H1 (cell line): ENCODE measurements around the gene SLC1A2. TPM values are rescaled to one million over a fixed set of nuclear protein-coding genes. Genes with fewer than 3 reads are reported as not detected.

Experiments
- CTCF ChIA-PET: fragments of 300-600 bp; sonication (Branson Sonifier 250); formaldehyde crosslinking; loops from one replicate; lab custom pipeline; 2021; ENCODE audit not compliant: partially characterized antibody; lab: Charles Lee
- POLR2A ChIA-PET: fragments of 300-600 bp; sonication (Branson Sonifier 250); formaldehyde crosslinking; loops from one replicate; lab custom pipeline; 2021; ENCODE audit warnings: inconsistent platforms; ENCODE audit not compliant: partially characterized antibody; lab: Charles Lee
- DNase-seq, 2 experiments: peaks; one replicate each; pipeline versions ENCODE4 v3.0.0 to v3.0.0-alpha.2; 2010 to 2022; ENCODE audit warnings: low spot score in 2 of 2, low read depth in 1 of 2, mixed read lengths in 1 of 2
- FAIRE-seq: peaks from 2 replicates; lab custom pipeline; 2011; peaks lifted over from hg19 to GRCh38; lab: Jason Lieb, UNC
- H2AFZ ChIP-seq: 2 replicates; pipeline ENCODE4 v1.8.1; 2012; ENCODE audit warnings: low read length, inconsistent platforms
- H2AK5ac ChIP-seq: 2 replicates; pipeline ENCODE4 v1.6.1; 2013; ENCODE audit warnings: low read depth, low read length
- H2BK120ac ChIP-seq: replicated peaks from 2 replicates; pipeline ENCODE3; 2013; ENCODE audit warnings: low read depth, low read length, inconsistent platforms
- H2BK12ac ChIP-seq: 2 replicates; pipeline ENCODE4 v1.6.1; 2013; ENCODE audit warnings: low read depth, low read length
- H2BK15ac ChIP-seq: 2 replicates; pipeline ENCODE4 v1.6.1; 2013; ENCODE audit warnings: low read length
- H2BK20ac ChIP-seq: 2 replicates; pipeline ENCODE4 v1.6.1; 2013; ENCODE audit warnings: low read length
- H2BK5ac ChIP-seq: 2 replicates; pipeline ENCODE4 v1.6.1; 2013; ENCODE audit warnings: low read depth, low read length
- H3K14ac ChIP-seq: 2 replicates; pipeline ENCODE4 v1.6.1; 2013; ENCODE audit warnings: inconsistent platforms; ENCODE audit not compliant: insufficient read length
- H3K18ac ChIP-seq: 2 replicates; pipeline ENCODE4 v1.6.1; 2013; ENCODE audit warnings: low read length; ENCODE audit errors: extremely low read depth
- H3K23ac ChIP-seq: 2 replicates; pipeline ENCODE4 v1.6.1; 2013; ENCODE audit warnings: inconsistent platforms; ENCODE audit not compliant: insufficient read length
- H3K23me2 ChIP-seq: 2 replicates; pipeline ENCODE4 v1.6.1; 2013; ENCODE audit warnings: low read depth, low read length
- H3K27ac ChIP-seq: 2 replicates; pipeline ENCODE4 v1.6.1; 2011; ENCODE audit warnings: low read depth, low read length, inconsistent platforms
- H3K27me3 ChIP-seq, 4 experiments: replicated peaks in 1 of 4; 1 replicate in 1 of 4; 2 replicates in 3 of 4; pipeline versions ENCODE4 v1.6.1 to v1.8.1; 2011 to 2013; ENCODE audit warnings: low read length in 3 of 4, mild to moderate bottlenecking in 3 of 4, inconsistent platforms in 2 of 4, mixed read lengths in 2 of 4, moderate library complexity in 1 of 4; ENCODE audit not compliant: control insufficient read depth in 3 of 4, insufficient read depth in 3 of 4; ENCODE audit errors: extremely low read depth in 1 of 4
- H3K36me3 ChIP-seq, 4 experiments: 2 replicates each; pipeline versions ENCODE4 v1.6.1 to v1.8.1; 2011 to 2013; ENCODE audit warnings: mild to moderate bottlenecking in 4 of 4, low read length in 3 of 4, moderate library complexity in 2 of 4, control low read depth in 1 of 4, inconsistent platforms in 1 of 4; ENCODE audit not compliant: insufficient read depth in 4 of 4, control insufficient read depth in 2 of 4
- H3K4ac ChIP-seq: replicated peaks from 2 replicates; pipeline ENCODE3; 2013; ENCODE audit warnings: low read length, low read depth, mixed read lengths, inconsistent platforms; ENCODE audit not compliant: insufficient read length
- H3K4me1 ChIP-seq, 4 experiments: replicated peaks in 1 of 4; 1 replicate in 1 of 4; 2 replicates in 3 of 4; pipeline versions ENCODE4 v1.6.1 to v1.8.1; 2011 to 2013; ENCODE audit warnings: low read length in 3 of 4, inconsistent platforms in 2 of 4, mixed read lengths in 1 of 4; ENCODE audit not compliant: insufficient read depth in 4 of 4, control insufficient read depth in 3 of 4
- H3K4me2 ChIP-seq, 2 experiments: 2 replicates each; pipeline versions ENCODE4 v1.6.1 to v1.8.1; 2011 to 2013; ENCODE audit warnings: low read depth in 2 of 2, low read length in 2 of 2, control low read depth in 1 of 2, inconsistent platforms in 1 of 2, mild to moderate bottlenecking in 1 of 2; ENCODE audit not compliant: insufficient read depth in 1 of 2
- H3K4me3 ChIP-seq, 4 experiments: fragments of 200-600, 300-600 bp in 1 of 4; sonication (generic), shearing (Covaris generic), sonication (Bioruptor Twin) in 1 of 4; 2 replicates each; pipeline versions ENCODE4 v1.5.1 to v1.8.1; 2011 to 2016; ENCODE audit warnings: low read length in 4 of 4, low read depth in 3 of 4, control low read depth in 2 of 4, inconsistent platforms in 2 of 4, mild to moderate bottlenecking in 2 of 4, mixed read lengths in 1 of 4, moderate library complexity in 1 of 4; ENCODE audit not compliant: insufficient read depth in 2 of 4; ENCODE audit errors: extremely low read depth in 1 of 4
- H3K56ac ChIP-seq: replicated peaks from 2 replicates; pipeline ENCODE3; 2013; ENCODE audit warnings: low read depth, mild to moderate bottlenecking, mixed read lengths, low read length, inconsistent platforms; ENCODE audit not compliant: insufficient read length
- H3K79me1 ChIP-seq: 2 replicates; pipeline ENCODE4 v1.6.1; 2013; ENCODE audit warnings: low read depth, low read length, control low read depth
- H3K79me2 ChIP-seq, 2 experiments: 2 replicates each; pipeline versions ENCODE4 v1.6.1 to v1.8.1; 2012 to 2013; ENCODE audit warnings: low read length in 2 of 2, mild to moderate bottlenecking in 2 of 2, inconsistent platforms in 1 of 2; ENCODE audit not compliant: insufficient read depth in 2 of 2, control insufficient read depth in 1 of 2
- H3K9ac ChIP-seq, 4 experiments: replicated peaks in 1 of 4; 1 replicate in 1 of 4; 2 replicates in 3 of 4; pipeline versions ENCODE4 v1.6.1 to v1.8.1; 2011 to 2013; ENCODE audit warnings: low read depth in 3 of 4, low read length in 3 of 4, control low read depth in 2 of 4, mild to moderate bottlenecking in 2 of 4, moderate library complexity in 2 of 4, inconsistent platforms in 1 of 4; ENCODE audit errors: extremely low read depth in 1 of 4
- H3K9me3 ChIP-seq, 2 experiments: 2 replicates each; pipeline versions ENCODE4 v1.6.1 to v1.8.1; 2012 to 2013; ENCODE audit warnings: mild to moderate bottlenecking in 2 of 2, moderate library complexity in 2 of 2, control low read depth in 1 of 2, inconsistent platforms in 1 of 2, low read depth in 1 of 2, low read length in 1 of 2, mixed read lengths in 1 of 2; ENCODE audit not compliant: insufficient read depth in 2 of 2
- H4K20me1 ChIP-seq, 2 experiments: replicated peaks in 1 of 2; 2 replicates each; pipeline versions ENCODE3 to v1.8.1; 2011 to 2013; ENCODE audit warnings: inconsistent platforms in 2 of 2, low read length in 2 of 2, mild to moderate bottlenecking in 1 of 2; ENCODE audit not compliant: insufficient read depth in 2 of 2, control insufficient read depth in 1 of 2
- H4K5ac ChIP-seq: 2 replicates; pipeline ENCODE4 v1.6.1; 2013; ENCODE audit warnings: low read length, low read depth, mixed read lengths, inconsistent platforms; ENCODE audit not compliant: insufficient read length
- H4K8ac ChIP-seq: 2 replicates; pipeline ENCODE4 v1.8.0; 2013; ENCODE audit warnings: mild to moderate bottlenecking, moderate library complexity, low read length, inconsistent platforms; ENCODE audit not compliant: insufficient read depth; ENCODE audit errors: extremely low read depth
- H4K91ac ChIP-seq: replicated peaks from 2 replicates; pipeline ENCODE3; 2013; ENCODE audit warnings: low read length, mixed read lengths, inconsistent platforms; ENCODE audit not compliant: insufficient read length
- POU5F1 ChIP-seq: IDR thresholded peaks from 2 replicates; pipeline ENCODE4 v1.6.1; 2011; ENCODE audit warnings: low read depth, mild to moderate bottlenecking, low read length, moderate library complexity
- WGBS, 2 experiments: shearing (Covaris generic) in 1 of 2; methylation state at CpG; one replicate each; pipeline versions ENCODE4 v1.1.6 to v1.1.7; 2013 to 2015; ENCODE audit warnings: low lambda C conversion rate in 2 of 2, mixed read lengths in 2 of 2, inconsistent platforms in 1 of 2, low coverage in 1 of 2, missing lambda C conversion rate in 1 of 2; ENCODE audit not compliant: insufficient replicate concordance in 2 of 2, insufficient coverage in 1 of 2, insufficient read length in 1 of 2; ENCODE audit errors: extremely low coverage in 1 of 2, missing lambda C conversion rate in 1 of 2; 5-methylcytosine and 5-hydroxymethylcytosine counted together
- polyA plus RNA-seq, 7 experiments: library from polyadenylated mRNA; depleted of rRNA in 3 of 7; stranded (reverse) in 5 of 7; unstranded in 2 of 7; fragments of >200 nt in 5 of 7; fragments of 200-250 nt in 2 of 7; gene quantifications; 1 replicate in 5 of 7; 2 replicates in 1 of 7; 4 replicates in 1 of 7; pipeline versions ENCODE4 v1.2.1 to v1.2.3, GENCODE V29; 2011 to 2013; ENCODE audit warnings: missing spikeins in 2 of 7, mixed read lengths in 2 of 7
- total RNA-seq: library from RNA; stranded (reverse); fragmentation: NEBNext Ultra II Directional; extraction: Animal tissue kit (Norgen Biotek cat#: 25700); gene quantifications from 2 replicates; pipeline ENCODE4 v1.2.1, GENCODE V29; 2021

The SLC1A2 gene
- total and polyA plus RNA-seq, 2 of the 8 experiments (the other 6 are each of a cell fraction or from before 2014, with no cell fraction given), result 0.57 to 1.2 TPM

- no peak overlapping the region for H2AFZ ChIP-seq
- no peak overlapping the region for H3K18ac ChIP-seq
- H3K9ac ChIP-seq, result no peak overlapping the region
- H4K20me1 ChIP-seq, result no peaks in the 10 kb centered on the region
- H2BK12ac ChIP-seq, result no peak overlapping the region
- H4K8ac ChIP-seq, result no peak overlapping the region
- no peaks in the 10 kb centered on the region for H3K79me1 ChIP-seq
- POLR2A ChIA-PET, result interaction anchor here (0.6 to 0.8 kb wide), 2 partner anchors 486 to 1054 kb away, joined by 3 read pairs; no protein-coding TSS in a partner anchor
- H4K5ac ChIP-seq, result no peak overlapping the region
- no peaks in the 10 kb centered on the region for H3K9me3 ChIP-seq
- H3K27ac ChIP-seq, result no peak overlapping the region
- H2BK15ac ChIP-seq, result no peak overlapping the region
- no peak overlapping the region for H4K91ac ChIP-seq
- no peak for DNase-seq
- no peaks in the 10 kb centered on the region for H3K27me3 ChIP-seq
- FAIRE-seq, result no peak
- TF ChIP-seq POU5F1, result no peak
- H3K79me2 ChIP-seq, result no peaks in the 10 kb centered on the region
- peaks cover 0 to 3% (median under 1%) of the 10 kb centered on the region in 4 experiments; a peak in 2 of 7 replicates for H3K4me1 ChIP-seq
- no peak overlapping the region for H2AK5ac ChIP-seq
- H3K56ac ChIP-seq, result no peak overlapping the region
- no peak overlapping the region for H2BK5ac ChIP-seq
- no peak overlapping the region for H2BK20ac ChIP-seq
- no peak overlapping the region for H3K4me3 ChIP-seq
- H3K14ac ChIP-seq, result no peak overlapping the region
- no peak overlapping the region for H3K23ac ChIP-seq
- 89% methylated on average over 9 of the region's 9 CpGs; no CpG with 5 or more reads in 1 of the 2 experiments for WGBS, 2 experiments
- H3K4ac ChIP-seq, result no peak overlapping the region
- CTCF ChIA-PET, result interaction anchor here (0.6 to 3.3 kb wide), 8 partner anchors 8 to 502 kb away, joined by 3 to 24 read pairs (median 6); no protein-coding TSS in a partner anchor
- no peaks in the 10 kb centered on the region for H3K36me3 ChIP-seq
- H3K23me2 ChIP-seq, result no peaks in the 10 kb centered on the region
- H2BK120ac ChIP-seq, result no peak overlapping the region
- no peak overlapping the region for H3K4me2 ChIP-seq
These were observed 16.4 kb downstream of the SLC1A2 start for GRCh38 chr11:35402751-35403660.
